CD4-positive, alpha-beta T cell (primary cell): ENCODE data around the gene ACER3. TPM values are rescaled to one million over a fixed set of nuclear protein-coding genes. Genes with fewer than 3 reads are reported as not detected.
"Not testable (repeated sequence)": the region's sequence is repeated elsewhere in the genome, so short reads cannot be mapped to it uniquely, and the experiment has no call there.

Source experiments
- ATAC-seq: fragments of 200-7000 bp; cut with Tn5 transposase; one replicate; pipeline ENCODE4 v1.10.0; 2022; ENCODE audit warnings: mild to moderate bottlenecking; ENCODE audit not compliant: poor library complexity
- CTCF ChIA-PET: fragments of 350-600 bp; sonication (Branson Sonifier 250); formaldehyde crosslinking; loops from one replicate; lab custom pipeline; 2021; ENCODE audit warnings: antibody characterized with exemption, inconsistent platforms; lab: Charles Lee
- POLR2A ChIA-PET: fragments of 350-600 bp; sonication (Branson Sonifier 250); formaldehyde crosslinking; loops from one replicate; lab custom pipeline; 2021; ENCODE audit warnings: antibody characterized with exemption, inconsistent platforms; lab: Charles Lee
- DNase-seq, 14 experiments: peaks; one replicate each; pipeline ENCODE4 v3.0.0-alpha.2; 2013 to 2020; ENCODE audit warnings: mixed read lengths in 2 of 14
- H3K27ac ChIP-seq, 2 donors: one replicate each; pipeline versions ENCODE4 v1.5.1 to v1.7.0; 2013; ENCODE audit warnings: low read length in 2 of 2, low read depth in 1 of 2, mild to moderate bottlenecking in 1 of 2
- H3K27me3 ChIP-seq, 2 experiments: 1 replicate in 1 of 2; 2 replicates in 1 of 2; pipeline versions ENCODE4 v1.6.1 to v1.7.0; 2013; ENCODE audit warnings: low read length in 2 of 2, control low read depth in 1 of 2, mild to moderate bottlenecking in 1 of 2, moderate library complexity in 1 of 2; ENCODE audit not compliant: insufficient read depth in 2 of 2, control insufficient read depth in 1 of 2
- H3K36me3 ChIP-seq: one replicate; pipeline ENCODE4 v1.6.1; 2013; ENCODE audit warnings: low read length, control low read depth; ENCODE audit not compliant: insufficient read depth
- H3K4me1 ChIP-seq: one replicate; pipeline ENCODE4 v1.6.1; 2013; ENCODE audit warnings: low read length, control low read depth; ENCODE audit not compliant: insufficient read depth
- H3K4me3 ChIP-seq: one replicate; pipeline ENCODE4 v1.5.1; 2013; ENCODE audit warnings: mild to moderate bottlenecking, low read length, moderate library complexity
- H3K9me3 ChIP-seq, 2 experiments: 1 replicate in 1 of 2; 2 replicates in 1 of 2; pipeline versions ENCODE4 v1.6.1 to v1.7.0; 2013; ENCODE audit warnings: low read length in 2 of 2, mild to moderate bottlenecking in 2 of 2, control low read depth in 1 of 2, moderate library complexity in 1 of 2; ENCODE audit not compliant: control insufficient read depth in 1 of 2, insufficient read depth in 1 of 2
- H3K27ac Mint-ChIP-seq: one replicate; pipeline ENCODE4 v1.8.0; 2020; ENCODE audit warnings: mixed read lengths
- H3K27me3 Mint-ChIP-seq: one replicate; pipeline ENCODE4 v1.8.0; 2021; ENCODE audit warnings: mixed read lengths
- H3K36me3 Mint-ChIP-seq: one replicate; pipeline ENCODE4 v1.8.0; 2021; ENCODE audit warnings: low read depth, mixed read lengths
- H3K4me1 Mint-ChIP-seq: one replicate; pipeline ENCODE4 v1.8.0; 2021; ENCODE audit warnings: low read depth, mixed read lengths
- H3K4me3 Mint-ChIP-seq: one replicate; pipeline ENCODE4 v1.8.0; 2020; ENCODE audit warnings: mild to moderate bottlenecking, mixed read lengths
- H3K9me3 Mint-ChIP-seq: one replicate; pipeline ENCODE4 v1.8.0; 2020; ENCODE audit warnings: mixed read lengths
- CTCF ChIP-seq: fragments of 200-600 bp; IDR thresholded peaks from one replicate; pipeline ENCODE4 v1.8.0; 2022; ENCODE audit warnings: antibody characterized with exemption, mild to moderate bottlenecking
- intact Hi-C, 2 experiments: fragments of 100-400 bp; cut with DNase I in 1 of 2; cut with micrococcal nuclease in 1 of 2; formaldehyde crosslinking; loops; one replicate each; pipeline versions ENCODE4 v1.15.1 to v1.9.0; 2023 to 2025; cut with DNase I, micrococcal nuclease
- total RNA-seq, 174 experiments: library from RNA in 2 of 174; stranded (reverse) in 2 of 174; gene quantifications; one replicate each; pipeline ENCODE4 v1.2.3 and lab custom pipeline; 2021 to 2026

The ACER3 gene
- total RNA-seq, 2 experiments from 2014 or later = 6.4 to 7.0 TPM

GRCh38 chr11:76820184-76820566 lies 40.5 kb upstream of the ACER3 start:
- Mint-ChIP-seq H3K36me3 (no peaks in the 10 kb centered on the region), H3K9me3 (peaks cover 7% of the 10 kb centered on the region), H3K4me1 (no peaks in the 10 kb centered on the region), H3K27me3 (peaks cover 5% of the 10 kb centered on the region), H3K4me3 (no peak overlapping the region), H3K27ac (no peak overlapping the region)
- no peak for TF ChIP-seq CTCF
- no peak overlapping the region for H3K4me3 ChIP-seq
- ChIA-PET CTCF (no interaction called here), POLR2A (no interaction called here)
- H3K4me1 ChIP-seq = peaks cover 4% of the 10 kb centered on the region
- no peak overlapping the region for H3K27ac ChIP-seq
- DNase-seq (no peak), ATAC-seq (no peak)
- H3K36me3 ChIP-seq = no peaks in the 10 kb centered on the region
- H3K9me3 ChIP-seq = peaks cover 3 to 8% of the 10 kb centered on the region in 2 experiments
- H3K27me3 ChIP-seq = peaks cover 0 to 4% of the 10 kb centered on the region in 2 experiments
- intact Hi-C loops = no loop called here

DNA sequence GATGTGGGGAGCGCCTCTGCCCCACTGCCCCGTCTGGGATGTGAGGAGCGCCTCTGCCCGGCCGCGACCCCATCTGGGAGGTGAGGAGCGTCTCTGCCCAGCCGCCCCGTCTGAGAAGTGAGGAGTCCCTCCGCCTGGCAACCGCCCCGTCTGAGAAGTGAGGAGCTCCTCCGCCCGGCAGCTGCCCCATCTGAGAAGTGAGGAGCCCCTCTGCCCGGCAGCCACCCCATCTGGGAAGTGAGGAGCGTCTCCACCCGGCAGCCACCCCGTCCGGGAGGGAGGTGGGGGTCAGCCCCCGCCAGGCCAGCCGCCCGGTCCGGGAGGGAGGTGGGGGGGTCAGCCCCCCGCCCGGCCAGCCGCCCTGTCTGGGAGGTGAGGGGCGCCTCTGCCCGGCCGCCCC lies 39.3 kb upstream of the ACER3 start:
- H3K4me1 Mint-ChIP-seq, intact Hi-C loops, H3K9me3 Mint-ChIP-seq, H3K36me3 Mint-ChIP-seq, H3K4me3 ChIP-seq, DNase-seq, H3K27ac Mint-ChIP-seq, H3K27ac ChIP-seq, ATAC-seq, H3K4me3 Mint-ChIP-seq, POLR2A ChIA-PET, CTCF ChIA-PET, H3K9me3 ChIP-seq, H3K27me3 Mint-ChIP-seq, H3K27me3 ChIP-seq, H3K4me1 ChIP-seq, H3K36me3 ChIP-seq: not testable (repeated sequence)

DNA sequence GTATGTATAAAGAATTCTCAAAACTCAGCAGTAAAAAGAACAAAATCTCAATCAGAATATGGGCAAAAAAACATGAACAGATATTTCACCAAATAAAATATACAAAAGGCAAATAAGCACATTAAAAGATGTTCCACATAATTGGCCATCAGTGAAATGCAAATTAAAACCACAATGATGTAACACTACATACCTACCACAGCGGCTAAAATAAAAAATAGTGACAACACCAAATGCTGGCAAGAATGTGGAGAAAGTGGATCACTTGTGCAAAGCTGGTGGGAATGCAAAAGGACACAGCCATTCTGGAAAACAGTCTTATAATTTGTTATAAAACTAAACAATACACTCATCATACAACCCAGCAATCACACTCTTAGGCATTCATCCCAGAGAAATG lies 38.3 kb upstream of the ACER3 start:
- intact Hi-C loops = no loop called here

More for the DNA sequence above, 38.3 kb upstream of the ACER3 start:
- no peak overlapping the region for H3K4me3 Mint-ChIP-seq
- Histone ChIP-seq H3K9me3 (peaks cover 0 to 3% of the 10 kb centered on the region in 2 experiments), H3K4me1 (peaks cover 4% of the 10 kb centered on the region), H3K27ac (no peak overlapping the region), H3K36me3 (no peaks in the 10 kb centered on the region), H3K27me3 (peaks cover 0 to 4% of the 10 kb centered on the region in 2 experiments), H3K4me3 (no peak overlapping the region)
- POLR2A ChIA-PET = no interaction called here
- H3K4me1 Mint-ChIP-seq = no peaks in the 10 kb centered on the region
- H3K27ac Mint-ChIP-seq = no peak overlapping the region
- peaks cover 5% of the 10 kb centered on the region for H3K27me3 Mint-ChIP-seq
- no peaks in the 10 kb centered on the region for H3K9me3 Mint-ChIP-seq
- TF ChIP-seq CTCF = no peak
- ATAC-seq (no peak), DNase-seq (no peak)
- CTCF ChIA-PET = no interaction called here
- H3K36me3 Mint-ChIP-seq = no peaks in the 10 kb centered on the region
